Measurements from ENCODE around the gene RAD52.

DNA sequence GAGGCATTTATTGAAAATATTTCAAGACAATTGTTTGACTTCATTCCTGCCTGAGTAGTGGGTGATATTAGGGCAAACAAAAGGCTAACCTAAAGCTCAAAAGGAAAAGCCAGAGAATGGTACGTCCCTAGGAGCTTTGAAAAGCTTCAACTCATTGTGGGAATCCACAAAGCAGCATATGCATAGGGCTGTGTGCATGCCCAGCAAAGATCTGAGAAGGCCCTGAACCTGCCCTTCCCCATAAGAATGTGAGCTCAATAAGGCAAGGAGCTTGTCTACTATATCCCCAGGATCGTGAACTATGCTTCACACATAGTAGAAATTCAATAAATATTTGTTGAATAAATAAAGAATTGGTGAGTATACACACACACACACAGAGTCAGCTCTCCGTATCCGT lies 19.1 kb upstream of the RAD52 start:
- TF ChIP-seq POLR2A (IDR thresholded peaks at IDR 0.05) (no peak), POLR2AphosphoS5 (IDR thresholded peaks at IDR 0.05) (no peak)
- TF ChIP-seq, protein P1, sequence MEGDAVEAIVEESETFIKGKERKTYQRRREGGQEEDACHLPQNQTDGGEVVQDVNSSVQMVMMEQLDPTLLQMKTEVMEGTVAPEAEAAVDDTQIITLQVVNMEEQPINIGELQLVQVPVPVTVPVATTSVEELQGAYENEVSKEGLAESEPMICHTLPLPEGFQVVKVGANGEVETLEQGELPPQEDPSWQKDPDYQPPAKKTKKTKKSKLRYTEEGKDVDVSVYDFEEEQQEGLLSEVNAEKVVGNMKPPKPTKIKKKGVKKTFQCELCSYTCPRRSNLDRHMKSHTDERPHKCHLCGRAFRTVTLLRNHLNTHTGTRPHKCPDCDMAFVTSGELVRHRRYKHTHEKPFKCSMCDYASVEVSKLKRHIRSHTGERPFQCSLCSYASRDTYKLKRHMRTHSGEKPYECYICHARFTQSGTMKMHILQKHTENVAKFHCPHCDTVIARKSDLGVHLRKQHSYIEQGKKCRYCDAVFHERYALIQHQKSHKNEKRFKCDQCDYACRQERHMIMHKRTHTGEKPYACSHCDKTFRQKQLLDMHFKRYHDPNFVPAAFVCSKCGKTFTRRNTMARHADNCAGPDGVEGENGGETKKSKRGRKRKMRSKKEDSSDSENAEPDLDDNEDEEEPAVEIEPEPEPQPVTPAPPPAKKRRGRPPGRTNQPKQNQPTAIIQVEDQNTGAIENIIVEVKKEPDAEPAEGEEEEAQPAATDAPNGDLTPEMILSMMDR (IDR thresholded peaks at IDR 0.05): no peak

Data from prostate gland (tissue), 2 donors.